ENCODE results near the gene CD151.

GRCh38 chr11:880447-880846, 47.7 kb downstream of the CD151 start:
- no peak for TF ChIP-seq POLR2AphosphoS5 (IDR thresholded peaks at IDR 0.05; ENCODE audit: low read depth, low read length)
- TF ChIP-seq SIN3A (IDR thresholded peaks at IDR 0.05; ENCODE audit: borderline replicate concordance, insufficient read depth, low read length) = no peak

Measured in PFSK-1 (cell line).